ENCODE results near the gene KHDRBS2.

DNA sequence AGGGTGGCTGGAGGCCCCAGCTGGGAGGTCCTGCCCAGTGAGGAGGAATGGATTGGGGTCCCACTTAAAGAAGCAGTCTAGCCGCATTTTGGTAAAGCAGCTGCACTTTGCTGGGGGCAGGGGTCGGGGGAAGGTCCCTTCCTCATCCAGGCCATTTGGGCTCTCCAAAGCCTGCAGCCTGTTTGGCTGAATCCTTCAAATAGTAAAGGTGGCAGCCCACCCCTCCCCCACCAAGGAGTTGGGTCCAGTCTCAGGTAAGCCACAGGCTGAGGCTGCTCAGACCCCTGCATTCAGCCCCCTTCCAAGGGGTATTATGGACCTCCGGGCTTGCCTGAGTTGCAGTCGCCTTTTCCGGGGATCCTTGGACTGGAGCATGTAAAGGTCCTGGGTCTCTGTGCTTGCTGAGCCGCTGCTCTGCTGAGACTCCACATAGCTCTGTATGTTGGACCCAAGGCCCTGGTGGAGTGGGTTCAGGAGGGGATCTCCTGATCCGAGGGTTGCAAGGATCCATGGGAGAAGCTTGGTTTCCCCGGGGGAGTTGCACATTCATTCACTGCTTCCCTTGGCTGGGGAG, 417.4 kb downstream of the KHDRBS2 start:
- TF ChIP-seq, protein P1, sequence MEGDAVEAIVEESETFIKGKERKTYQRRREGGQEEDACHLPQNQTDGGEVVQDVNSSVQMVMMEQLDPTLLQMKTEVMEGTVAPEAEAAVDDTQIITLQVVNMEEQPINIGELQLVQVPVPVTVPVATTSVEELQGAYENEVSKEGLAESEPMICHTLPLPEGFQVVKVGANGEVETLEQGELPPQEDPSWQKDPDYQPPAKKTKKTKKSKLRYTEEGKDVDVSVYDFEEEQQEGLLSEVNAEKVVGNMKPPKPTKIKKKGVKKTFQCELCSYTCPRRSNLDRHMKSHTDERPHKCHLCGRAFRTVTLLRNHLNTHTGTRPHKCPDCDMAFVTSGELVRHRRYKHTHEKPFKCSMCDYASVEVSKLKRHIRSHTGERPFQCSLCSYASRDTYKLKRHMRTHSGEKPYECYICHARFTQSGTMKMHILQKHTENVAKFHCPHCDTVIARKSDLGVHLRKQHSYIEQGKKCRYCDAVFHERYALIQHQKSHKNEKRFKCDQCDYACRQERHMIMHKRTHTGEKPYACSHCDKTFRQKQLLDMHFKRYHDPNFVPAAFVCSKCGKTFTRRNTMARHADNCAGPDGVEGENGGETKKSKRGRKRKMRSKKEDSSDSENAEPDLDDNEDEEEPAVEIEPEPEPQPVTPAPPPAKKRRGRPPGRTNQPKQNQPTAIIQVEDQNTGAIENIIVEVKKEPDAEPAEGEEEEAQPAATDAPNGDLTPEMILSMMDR (IDR thresholded peaks at IDR 0.05; ENCODE audit: insufficient read depth, low read depth, low read length), result no peak
- TF ChIP-seq EZH2 (IDR thresholded peaks at IDR 0.05; ENCODE audit: insufficient read depth, low read length), result no peak

Data from astrocyte (in vitro differentiated cells and primary cell).